NT2/D1 (cell line): Measurements from ENCODE around the gene SLC17A5.

ENCODE experiments used
- SUZ12 ChIP-seq: IDR thresholded peaks from 2 replicates; pipeline ENCODE4 v1.6.1; 2011; ENCODE audit not compliant: insufficient read length, insufficient read depth; ENCODE audit errors: extremely low read depth
- YY1 ChIP-seq: IDR thresholded peaks from 2 replicates; pipeline ENCODE4 v1.6.1; 2011; ENCODE audit not compliant: insufficient read length, insufficient read depth
- ZNF274 ChIP-seq: IDR thresholded peaks from 2 replicates; pipeline ENCODE4 v1.6.1; 2011; ENCODE audit warnings: mild to moderate bottlenecking, low read depth, low read length

DNA sequence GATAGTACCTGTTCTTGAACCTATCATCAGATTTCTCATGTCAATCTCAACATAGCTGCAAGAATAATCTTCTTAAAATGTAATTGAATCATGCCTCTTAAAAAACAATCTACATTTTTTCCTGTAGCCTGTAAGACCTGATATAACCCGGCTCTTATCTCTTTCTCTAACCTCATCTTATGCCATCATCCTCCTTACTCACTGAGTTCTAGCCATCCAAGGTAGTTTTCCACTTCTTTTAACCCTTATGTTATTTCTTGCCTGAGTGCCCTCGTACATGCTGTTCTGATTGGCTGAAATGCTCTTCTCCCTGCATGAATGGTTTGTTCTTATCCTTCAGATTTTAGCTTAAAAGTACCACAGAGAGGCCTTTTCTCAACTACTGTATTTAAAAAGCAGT, 16.4 kb downstream of the SLC17A5 start:
- no peak for TF ChIP-seq SUZ12
- TF ChIP-seq YY1 = no peak
- TF ChIP-seq ZNF274 = no peak
